Left ventricle myocardium inferior (tissue), 1 donor: ENCODE results near the gene ATF7IP2. TPM values are rescaled to one million over a fixed set of nuclear protein-coding genes. Genes with fewer than 3 reads are reported as not detected.

Experiments
- DNase-seq: peaks from one replicate; pipeline ENCODE4 v3.0.0-alpha.2; 2020
- H3K27ac ChIP-seq: fragments of 200-600 bp; replicated peaks from 2 replicates; pipeline ENCODE4 v1.8.0; 2021
- H3K27me3 ChIP-seq: fragments of 200-600 bp; 2 replicates; pipeline ENCODE4 v1.8.0; 2021; ENCODE audit warnings: low read depth
- H3K36me3 ChIP-seq: fragments of 200-600 bp; 2 replicates; pipeline ENCODE4 v1.8.0; 2021
- H3K4me1 ChIP-seq: fragments of 200-600 bp; 2 replicates; pipeline ENCODE4 v1.8.0; 2021
- H3K4me3 ChIP-seq: fragments of 200-600 bp; 2 replicates; pipeline ENCODE4 v1.8.0; 2021; ENCODE audit warnings: mild to moderate bottlenecking, moderate library complexity
- H3K9me3 ChIP-seq: fragments of 200-600 bp; replicated peaks from 2 replicates; pipeline ENCODE4 v1.8.0; 2021
- intact Hi-C: fragments of 100-400 bp; cut with micrococcal nuclease; formaldehyde crosslinking; loops from one replicate; pipeline ENCODE4 v1.11.0; 2022
- total RNA-seq: library from RNA; stranded (reverse); fragmentation: NEBNext Ultra II Directional; extraction: Animal tissue kit (Norgen Biotek cat#: 25700); gene quantifications from one replicate; pipeline ENCODE4 v1.2.1, GENCODE V29; 2021
- TF ChIP-seq, protein P1 (sequence below): fragments of 200-600 bp; IDR thresholded peaks from 2 replicates; pipeline ENCODE4 v1.8.0; 2021; ENCODE audit warnings: antibody characterized with exemption, mild to moderate bottlenecking, borderline replicate concordance
- donor health status: DM: no; HTN: yes; CAD: no; lungs with severe emphysema.

The ATF7IP2 gene
- total RNA-seq, 1 donor from 2014 or later = 53.6 TPM

DNA sequence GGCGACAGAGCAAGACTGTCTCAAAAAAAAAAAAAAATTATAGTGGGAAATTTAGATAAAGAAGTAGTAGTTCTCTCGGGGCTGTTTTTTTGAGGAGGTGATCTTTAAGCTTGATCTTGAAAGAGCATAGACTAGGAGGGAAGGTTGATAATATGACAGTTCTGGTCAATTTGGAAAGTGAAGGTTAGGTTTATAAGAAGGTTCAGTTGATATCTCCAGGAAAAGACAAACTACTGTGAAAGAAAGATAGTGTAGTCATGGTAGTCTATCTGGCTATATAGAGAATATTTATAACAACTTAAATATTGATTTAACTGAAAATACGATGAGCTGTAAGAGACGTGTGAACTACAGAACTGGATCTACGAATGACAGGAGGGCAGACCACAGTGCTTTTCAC, 3.1 kb downstream of the ATF7IP2 start:
- H3K27me3 ChIP-seq = no peaks in the 10 kb centered on the region
- no peak for DNase-seq

DNA sequence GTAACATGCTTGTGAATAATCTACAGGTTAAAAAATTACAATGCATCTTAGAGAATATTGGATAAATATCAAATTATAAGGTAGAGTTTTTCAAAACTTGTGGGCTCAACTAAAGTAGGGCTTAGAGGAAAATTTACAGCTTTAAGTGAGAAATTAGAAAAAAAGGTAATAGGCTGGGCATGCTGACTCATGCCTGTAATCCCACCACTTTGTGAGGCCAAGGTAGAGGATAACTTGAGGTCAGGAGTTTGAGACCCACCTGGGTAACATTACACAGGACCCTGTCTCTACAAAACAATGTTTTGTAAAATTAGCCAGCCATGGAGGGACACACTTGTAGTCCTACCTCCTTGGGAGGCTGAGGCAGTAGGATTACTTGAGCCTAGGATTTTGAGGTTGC, 4.5 kb downstream of the ATF7IP2 start:
- no peak for DNase-seq
- Histone ChIP-seq H3K4me3 (no peak overlapping the region), H3K4me1 (peaks cover 38% of the 10 kb centered on the region), H3K27me3 (no peaks in the 10 kb centered on the region), H3K27ac (no peak overlapping the region), H3K36me3 (peaks cover 7% of the 10 kb centered on the region), H3K9me3 (no peaks in the 10 kb centered on the region)
- TF ChIP-seq, protein P1, sequence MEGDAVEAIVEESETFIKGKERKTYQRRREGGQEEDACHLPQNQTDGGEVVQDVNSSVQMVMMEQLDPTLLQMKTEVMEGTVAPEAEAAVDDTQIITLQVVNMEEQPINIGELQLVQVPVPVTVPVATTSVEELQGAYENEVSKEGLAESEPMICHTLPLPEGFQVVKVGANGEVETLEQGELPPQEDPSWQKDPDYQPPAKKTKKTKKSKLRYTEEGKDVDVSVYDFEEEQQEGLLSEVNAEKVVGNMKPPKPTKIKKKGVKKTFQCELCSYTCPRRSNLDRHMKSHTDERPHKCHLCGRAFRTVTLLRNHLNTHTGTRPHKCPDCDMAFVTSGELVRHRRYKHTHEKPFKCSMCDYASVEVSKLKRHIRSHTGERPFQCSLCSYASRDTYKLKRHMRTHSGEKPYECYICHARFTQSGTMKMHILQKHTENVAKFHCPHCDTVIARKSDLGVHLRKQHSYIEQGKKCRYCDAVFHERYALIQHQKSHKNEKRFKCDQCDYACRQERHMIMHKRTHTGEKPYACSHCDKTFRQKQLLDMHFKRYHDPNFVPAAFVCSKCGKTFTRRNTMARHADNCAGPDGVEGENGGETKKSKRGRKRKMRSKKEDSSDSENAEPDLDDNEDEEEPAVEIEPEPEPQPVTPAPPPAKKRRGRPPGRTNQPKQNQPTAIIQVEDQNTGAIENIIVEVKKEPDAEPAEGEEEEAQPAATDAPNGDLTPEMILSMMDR = no peak
- intact Hi-C loops = no loop called here

More for the DNA sequence above, 3.1 kb downstream of the ATF7IP2 start:
- peaks cover 38% of the 10 kb centered on the region for H3K4me1 ChIP-seq
- peaks cover 7% of the 10 kb centered on the region for H3K36me3 ChIP-seq
- TF ChIP-seq, protein P1 = no peak
- intact Hi-C loops = no loop called here
- H3K4me3 ChIP-seq = peak overlapping the region; percentile 82
- no peaks in the 10 kb centered on the region for H3K9me3 ChIP-seq
- H3K27ac ChIP-seq = no peak overlapping the region

DNA sequence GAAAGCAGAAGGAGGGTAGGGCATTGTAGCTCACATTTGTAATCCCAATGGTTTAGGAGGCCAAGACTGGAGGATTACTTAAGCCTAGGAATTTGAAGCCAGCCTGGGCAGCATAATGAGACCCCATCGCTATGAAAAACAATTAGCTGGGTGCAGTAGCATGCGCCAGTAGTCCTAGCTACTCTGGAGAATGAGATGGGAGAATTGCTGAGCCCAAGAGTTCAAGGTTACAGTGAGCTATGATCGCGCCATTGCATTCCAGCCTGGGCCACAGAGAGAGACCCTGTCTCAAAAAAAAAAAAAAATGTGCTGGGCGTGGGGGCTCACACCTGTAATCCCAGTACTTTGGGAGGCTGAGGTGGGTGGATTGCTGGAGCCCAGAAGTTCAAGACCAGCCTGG, 5.0 kb downstream of the ATF7IP2 start:
- H3K27ac ChIP-seq = no peak overlapping the region
- H3K36me3 ChIP-seq = peaks cover 7% of the 10 kb centered on the region
- TF ChIP-seq, protein P1 = no peak
- H3K27me3 ChIP-seq = no peaks in the 10 kb centered on the region
- H3K4me3 ChIP-seq = no peak overlapping the region
- peaks cover 38% of the 10 kb centered on the region for H3K4me1 ChIP-seq
- H3K9me3 ChIP-seq = no peaks in the 10 kb centered on the region
- intact Hi-C loops = no loop called here
- no peak for DNase-seq

DNA sequence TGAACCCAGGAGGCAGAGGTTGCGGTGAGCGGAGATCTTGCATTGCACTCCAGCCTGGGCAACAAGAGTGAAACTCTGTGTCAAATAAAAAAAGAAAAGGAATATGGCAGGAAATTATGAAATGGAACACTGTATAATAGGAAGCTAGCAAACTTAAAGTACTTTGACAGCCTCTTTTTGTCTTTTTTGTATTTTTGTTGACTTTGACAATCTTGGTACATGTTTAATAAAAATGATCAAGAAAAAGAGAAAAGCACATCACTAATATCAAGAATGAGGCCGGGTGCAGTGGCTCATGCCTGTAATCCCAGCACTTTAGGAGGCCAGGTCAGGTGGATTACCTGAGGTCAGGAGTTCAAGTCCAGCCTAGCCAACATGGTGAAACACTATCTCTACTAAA, 5.5 kb downstream of the ATF7IP2 start:
- no peak for DNase-seq
- intact Hi-C loops = no loop called here
- H3K27me3 ChIP-seq = no peaks in the 10 kb centered on the region

DNA sequence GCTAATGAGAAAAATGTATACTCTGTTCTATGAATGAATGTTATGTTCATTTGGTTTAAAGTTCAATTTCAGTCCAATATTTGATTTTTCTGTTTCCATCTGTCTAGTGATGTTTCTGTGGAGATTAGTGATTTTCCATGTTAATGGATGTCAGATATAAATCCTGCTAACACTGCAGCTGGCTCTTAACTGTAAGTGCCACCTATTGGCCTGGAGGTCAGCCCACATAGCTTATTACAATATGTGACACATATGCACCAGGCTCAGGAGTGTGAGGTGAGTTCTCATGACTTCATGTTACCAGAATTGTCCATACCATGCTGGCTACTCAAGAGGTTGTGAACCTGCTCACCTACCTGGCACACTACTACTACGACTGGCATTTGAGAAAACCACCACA, 17.1 kb downstream of the ATF7IP2 start:
- intact Hi-C loops = no loop called here
- Histone ChIP-seq H3K36me3 (peaks cover 5% of the 10 kb centered on the region), H3K9me3 (peaks cover 29% of the 10 kb centered on the region), H3K27ac (no peak overlapping the region), H3K27me3 (no peaks in the 10 kb centered on the region), H3K4me1 (peaks cover 14% of the 10 kb centered on the region), H3K4me3 (no peak overlapping the region)
- TF ChIP-seq, protein P1 = no peak
- no peak for DNase-seq

More for the DNA sequence above, 5.5 kb downstream of the ATF7IP2 start:
- Histone ChIP-seq H3K4me3 (no peak overlapping the region), H3K27ac (no peak overlapping the region), H3K9me3 (no peaks in the 10 kb centered on the region), H3K4me1 (peaks cover 33% of the 10 kb centered on the region), H3K36me3 (peaks cover 7% of the 10 kb centered on the region)
- TF ChIP-seq, protein P1 = no peak

DNA sequence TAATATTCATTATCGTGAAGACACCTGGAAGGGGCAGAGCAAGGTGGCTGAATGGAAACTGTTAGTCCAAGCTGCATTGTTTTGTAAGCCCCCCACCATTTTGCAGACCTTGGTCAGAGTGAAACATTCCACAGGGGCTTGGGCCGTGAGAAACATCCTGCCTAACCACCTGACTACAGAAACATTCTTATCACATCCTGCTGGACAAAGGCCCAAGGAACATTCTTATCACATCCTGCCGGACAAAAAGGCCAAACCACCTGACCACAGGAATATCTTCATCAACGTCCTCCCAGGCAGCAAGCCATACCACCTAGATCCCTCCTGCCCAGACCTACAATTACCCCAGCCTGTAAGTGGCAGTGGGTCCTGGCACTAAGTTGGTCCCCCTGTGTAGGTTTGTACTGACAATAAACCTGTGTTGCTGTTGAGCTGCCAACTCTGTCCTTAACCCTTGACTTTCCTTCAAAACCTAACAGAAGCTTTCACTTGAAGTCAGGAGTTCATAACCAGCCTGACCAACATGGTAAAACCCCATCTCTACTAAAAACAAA, 19.6 kb downstream of the ATF7IP2 start:
- H3K27ac ChIP-seq = peak overlapping the region; percentile 65
- no peak for DNase-seq
- TF ChIP-seq, protein P1 = no peak

More for the DNA sequence above, 19.6 kb downstream of the ATF7IP2 start:
- Histone ChIP-seq H3K4me1 (peaks cover 14% of the 10 kb centered on the region), H3K36me3 (peaks cover 9% of the 10 kb centered on the region), H3K4me3 (no peak overlapping the region), H3K9me3 (peaks cover 54% of the 10 kb centered on the region), H3K27me3 (no peaks in the 10 kb centered on the region)
- intact Hi-C loops = no loop called here
